EH (cell line): ENCODE data around the gene SEZ6.

Experiments used
- DNase-seq: peaks from one replicate; pipeline ENCODE4 v3.0.0-alpha.2; 2015; ENCODE audit warnings: low read depth

SEZ6 gene

GRCh38 chr17:29037739-29038084 lies 31.9 kb upstream of the SEZ6 start:
- DNase-seq, result no peak

DNA sequence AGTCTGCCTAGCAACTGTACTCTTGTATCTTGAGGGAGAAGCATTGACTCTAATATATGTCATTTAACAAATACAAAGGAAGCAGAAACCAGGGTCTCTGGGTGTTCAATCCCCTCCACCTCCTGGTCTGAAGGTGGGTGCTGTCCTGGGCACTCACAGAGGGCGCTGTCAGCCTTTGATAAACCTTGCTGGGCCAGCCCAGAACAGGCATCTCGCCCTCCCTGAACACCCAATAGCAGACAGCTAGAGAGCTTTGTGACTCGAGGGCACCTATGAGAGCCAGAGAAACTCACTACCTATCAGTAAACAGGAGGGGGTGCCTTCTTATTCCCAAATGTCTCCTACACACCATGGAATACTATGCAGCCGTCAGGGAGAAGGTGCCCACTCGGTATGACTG lies 30.8 kb upstream of the SEZ6 start:
- DNase-seq, result no peak

DNA sequence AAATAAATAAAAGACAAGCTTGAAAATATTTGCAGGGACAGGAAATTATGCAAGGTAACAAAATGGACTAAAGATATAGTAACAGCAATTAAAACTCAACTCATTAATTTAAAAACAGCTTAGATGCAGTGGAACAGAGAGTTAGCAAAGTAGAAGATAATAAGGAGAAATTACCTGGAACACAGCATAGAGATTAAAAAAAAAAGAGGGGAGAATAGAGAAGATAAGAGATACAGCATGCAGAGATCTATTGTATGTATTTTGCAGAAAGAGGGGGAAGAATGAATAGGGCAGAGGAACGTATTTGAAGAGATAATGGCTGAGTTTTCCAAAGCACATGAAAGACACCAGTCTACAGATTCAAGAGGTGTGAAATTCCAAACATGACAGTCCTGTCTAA lies 28.7 kb upstream of the SEZ6 start:
- no peak for DNase-seq

DNA sequence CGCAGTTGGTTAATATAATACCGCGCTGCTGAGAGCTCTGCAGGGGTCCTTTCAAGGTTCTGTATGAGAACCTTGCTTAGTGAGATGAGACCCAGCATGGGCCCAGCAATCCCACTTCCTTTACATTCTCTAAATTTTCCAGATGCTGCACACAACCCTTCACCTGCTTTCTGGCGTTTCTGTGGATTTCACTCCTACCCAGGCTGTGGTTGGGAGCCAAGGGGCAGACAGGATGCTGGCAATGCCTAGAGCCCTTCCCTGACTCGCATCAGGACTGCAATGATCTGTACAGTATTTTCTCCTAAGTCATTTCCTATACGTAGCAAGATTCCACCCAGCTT lies 27.0 kb upstream of the SEZ6 start:
- DNase-seq, result no peak

DNA sequence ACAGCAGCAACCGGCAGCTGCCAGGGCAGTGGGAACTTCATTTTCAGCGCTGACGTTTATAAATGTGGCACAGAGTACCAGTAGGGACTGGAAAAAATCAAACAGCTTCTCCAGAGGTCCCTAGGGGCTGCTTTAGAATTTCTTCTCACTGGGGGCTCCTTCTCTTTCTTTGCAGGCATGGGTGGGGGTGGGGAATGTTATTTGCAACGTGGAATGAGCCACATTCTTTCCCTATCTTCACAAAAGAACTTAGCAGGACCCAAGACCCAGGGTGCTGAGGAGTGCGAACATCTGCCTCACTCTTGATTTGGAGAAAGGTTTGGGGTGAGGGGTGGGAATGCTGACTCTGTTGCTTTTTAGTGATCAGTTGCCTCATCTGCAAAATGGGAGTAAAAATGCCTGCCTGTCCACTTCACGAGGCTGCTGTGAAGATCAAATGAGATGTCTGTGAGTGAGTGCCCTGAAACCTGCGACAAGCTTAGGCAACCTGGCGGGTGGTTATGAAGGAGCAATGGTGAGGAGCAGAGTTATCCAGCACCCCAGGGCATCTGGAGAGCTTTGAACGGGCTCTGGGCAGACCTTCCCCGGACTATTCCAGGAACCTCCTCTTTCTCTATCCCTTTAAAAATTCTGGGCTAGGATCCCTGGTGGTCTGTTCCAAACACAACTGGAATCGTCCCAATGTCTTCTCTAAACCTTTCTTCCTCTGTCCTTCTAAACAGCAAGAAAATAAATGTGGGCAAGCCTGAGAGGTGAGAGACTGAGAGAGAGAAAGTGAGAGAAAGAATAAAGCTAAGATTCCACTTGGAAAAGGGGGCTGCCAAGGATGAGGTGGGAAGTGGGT lies 26.4 kb upstream of the SEZ6 start:
- no peak for DNase-seq

DNA sequence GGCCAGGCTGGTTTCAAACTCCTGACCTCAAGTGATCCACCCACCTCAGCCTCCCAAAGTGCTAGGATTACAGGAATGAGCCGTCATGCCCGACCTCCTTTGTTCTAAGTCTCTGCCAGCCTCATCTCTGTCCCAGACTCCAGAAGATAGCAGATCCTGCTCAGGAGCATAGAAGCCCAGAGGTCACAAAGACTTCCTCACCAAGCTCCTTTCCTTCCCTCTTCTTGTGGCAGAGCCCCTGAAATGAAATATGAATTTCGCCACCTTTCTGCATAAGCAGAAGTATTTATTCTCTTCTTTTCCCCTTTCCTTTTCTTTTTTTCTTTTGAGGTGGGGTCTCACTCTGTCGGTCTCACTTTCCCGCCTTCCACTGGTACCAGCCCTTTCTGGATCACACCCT lies 25.7 kb upstream of the SEZ6 start:
- DNase-seq, result no peak

DNA sequence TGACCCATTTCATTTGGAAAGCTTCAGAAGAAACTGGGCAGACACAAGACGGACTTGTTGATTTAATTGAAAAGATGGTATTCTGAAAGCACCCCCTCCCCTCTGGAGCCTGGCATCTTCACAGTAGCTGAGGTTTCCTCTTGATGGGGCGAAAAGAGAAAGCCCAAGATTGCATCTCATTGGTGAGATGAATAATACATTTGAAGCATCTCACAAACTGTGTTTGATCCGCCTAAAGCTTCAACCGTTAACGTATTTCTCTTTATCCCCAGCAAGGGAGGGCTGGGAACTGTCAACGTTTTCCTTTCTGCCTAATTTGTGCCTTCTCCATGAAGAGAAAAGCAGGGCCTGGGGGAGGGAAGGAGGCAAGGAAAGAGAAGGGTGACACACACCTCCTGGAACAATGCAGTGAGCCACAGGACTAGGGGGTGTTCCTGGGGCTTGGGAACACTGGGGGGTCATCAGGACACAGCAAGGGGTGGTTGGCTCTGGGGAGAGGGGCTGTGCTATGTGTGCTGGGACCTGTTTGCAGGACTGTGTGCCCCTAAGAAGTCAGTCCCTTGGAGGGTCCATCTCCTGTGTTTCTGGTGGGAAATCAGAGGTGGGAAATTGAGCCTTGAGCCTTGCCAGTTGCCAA lies 18.6 kb upstream of the SEZ6 start:
- no peak for DNase-seq

GRCh38 chr17:29022074-29022473 lies 16.2 kb upstream of the SEZ6 start:
- no peak for DNase-seq

DNA sequence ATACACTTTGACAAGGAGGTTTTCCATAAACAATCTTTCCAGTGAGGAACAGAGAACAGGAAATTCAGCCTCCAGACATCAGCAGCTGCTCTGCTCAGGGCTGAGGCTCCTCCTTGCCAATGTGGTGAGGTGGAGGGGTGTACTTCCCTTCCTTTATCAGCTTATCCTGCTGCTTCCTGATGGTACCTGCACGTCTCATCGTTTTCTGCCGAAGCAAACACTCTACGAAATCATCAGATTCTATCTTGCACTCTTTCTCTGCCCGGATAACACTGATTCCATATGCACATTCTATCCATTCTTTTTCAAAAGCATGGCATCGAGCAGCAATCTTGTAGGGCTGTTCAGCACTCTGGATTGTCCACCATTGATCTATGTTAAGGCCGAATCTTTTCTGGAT lies 15.4 kb upstream of the SEZ6 start:
- no peak for DNase-seq

GRCh38 chr17:29020576-29020975 lies 14.7 kb upstream of the SEZ6 start:
- DNase-seq, result no peak

GRCh38 chr17:29019475-29020181 lies 13.8 kb upstream of the SEZ6 start:
- DNase-seq, result no peak

DNA sequence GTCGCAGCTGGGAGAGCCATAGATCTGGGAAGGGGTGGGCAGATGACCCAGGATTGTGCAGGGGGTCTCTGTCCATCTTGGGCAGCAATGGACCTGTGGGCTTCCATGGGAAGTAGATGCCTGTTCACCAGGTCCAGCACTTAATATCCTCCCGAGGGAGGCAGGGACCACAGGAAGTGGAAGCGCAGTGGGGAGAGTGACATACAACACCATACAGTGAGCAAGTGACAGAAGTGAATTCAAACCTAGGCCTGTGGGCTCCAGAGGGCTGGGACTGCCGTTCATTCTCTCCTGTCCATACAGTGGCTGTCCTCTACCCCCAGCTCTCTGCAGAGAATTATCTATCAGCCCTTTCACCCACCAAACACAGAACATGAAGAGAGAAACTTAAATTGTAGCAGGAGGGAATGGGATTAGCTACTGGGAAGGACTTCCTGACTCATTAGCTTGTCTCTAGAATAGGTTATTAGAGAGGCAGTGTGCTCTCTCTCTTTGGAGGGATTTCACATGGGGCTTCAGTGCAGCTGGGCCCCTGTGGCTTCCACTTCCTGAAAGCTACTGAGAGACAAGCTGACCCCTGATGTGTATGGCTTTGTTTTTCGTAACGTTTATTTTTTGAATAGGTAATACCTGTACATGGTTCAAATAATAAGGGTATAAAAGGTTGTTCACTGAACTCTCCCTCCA lies 13.1 kb upstream of the SEZ6 start:
- DNase-seq, result no peak

GRCh38 chr17:29016345-29017210 lies 10.7 kb upstream of the SEZ6 start:
- DNase-seq, result no peak

GRCh38 chr17:29014716-29015115 lies 8.9 kb upstream of the SEZ6 start:
- no peak for DNase-seq

- no peak for DNase-seq
These were observed 6.7 kb upstream of the SEZ6 start for GRCh38 chr17:29012535-29012934.

GRCh38 chr17:29010586-29010985 lies 4.8 kb upstream of the SEZ6 start:
- no peak for DNase-seq

GRCh38 chr17:29010129-29010528 lies 4.3 kb upstream of the SEZ6 start:
- DNase-seq, result no peak

GRCh38 chr17:29008591-29008990 lies 2.8 kb upstream of the SEZ6 start:
- no peak for DNase-seq

DNA sequence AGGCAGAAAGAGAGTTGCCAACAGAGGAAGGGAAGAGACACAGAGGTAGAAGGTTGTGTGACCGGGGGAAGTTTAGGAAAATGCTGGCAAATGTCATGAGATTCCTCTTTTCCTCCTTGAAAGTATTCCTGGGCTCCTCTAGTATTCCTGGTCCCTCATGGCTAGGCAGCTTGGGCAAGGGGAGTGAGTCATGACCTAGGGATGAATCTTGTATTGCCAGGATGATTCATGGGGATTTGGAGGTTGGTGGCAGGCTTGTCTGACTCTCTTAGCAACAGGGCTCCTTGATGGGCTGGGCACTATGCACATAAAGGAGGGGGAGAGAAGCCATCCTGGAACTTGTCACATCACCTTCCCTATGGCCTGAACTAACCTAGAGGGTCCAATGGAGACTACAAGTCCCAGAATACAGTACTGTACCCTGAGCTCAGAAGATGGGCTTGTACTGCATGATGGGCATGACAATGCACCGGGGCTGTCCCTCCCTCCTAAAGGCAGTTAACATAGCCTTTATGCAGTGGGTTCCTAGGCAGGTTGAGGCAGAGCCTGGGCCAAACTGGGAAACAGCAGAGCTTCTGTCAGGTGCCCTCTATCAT lies 2.1 kb upstream of the SEZ6 start:
- DNase-seq, result peak; percentile 70

DNA sequence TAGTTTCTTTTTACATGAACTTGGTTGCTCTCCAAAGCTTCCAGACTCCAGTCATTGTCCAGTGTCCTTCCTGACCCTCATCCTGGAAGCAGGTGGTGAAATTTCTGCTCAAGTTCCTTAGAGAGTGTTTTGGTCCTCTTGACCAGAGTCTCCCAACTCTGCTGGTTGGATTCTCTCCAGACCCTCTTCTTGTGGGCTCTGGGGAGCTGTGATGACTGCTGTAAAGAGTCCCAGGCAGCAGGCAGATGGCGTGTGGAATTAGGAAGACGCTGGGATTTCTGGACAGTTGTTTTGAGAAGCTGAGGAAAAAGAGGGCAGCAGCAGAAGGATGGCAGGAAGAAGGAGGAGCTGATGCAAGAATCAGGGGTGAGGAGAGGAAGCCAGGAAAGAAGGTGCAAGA lies 1.6 kb upstream of the SEZ6 start:
- DNase-seq, result no peak

DNA sequence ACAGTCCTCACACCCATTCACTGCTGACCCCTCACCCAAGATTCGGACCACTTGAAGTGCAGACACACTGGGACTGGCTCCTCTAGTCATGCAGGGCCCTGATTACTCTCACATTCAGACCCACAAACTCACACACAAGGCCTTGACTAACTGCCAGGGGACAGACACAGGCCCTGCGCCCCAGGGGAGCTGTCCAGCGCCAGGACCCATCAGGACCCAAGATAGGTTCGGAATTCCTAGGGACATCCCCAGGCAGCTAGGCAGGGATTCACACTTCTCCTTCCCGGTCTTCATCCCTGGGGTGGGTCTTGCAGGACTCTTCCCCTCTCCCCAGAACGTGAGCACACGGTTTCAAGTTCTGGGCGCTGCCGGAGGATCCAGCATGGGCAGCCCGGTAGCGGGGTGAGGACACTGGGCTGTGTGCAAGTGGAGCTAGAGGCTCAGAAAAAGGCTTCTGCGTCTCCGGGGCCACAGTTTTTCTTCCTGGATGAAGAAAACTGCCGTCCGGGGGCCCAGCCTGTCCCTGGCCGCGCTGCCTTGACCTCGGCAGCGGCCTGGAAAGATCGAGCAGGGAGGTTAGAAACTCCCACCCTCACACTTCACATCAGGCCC lies 1.6 kb downstream of the SEZ6 start:
- peak; percentile 56 for DNase-seq
